Measurements from ENCODE around the gene UFM1. TPM values are rescaled to one million over a fixed set of nuclear protein-coding genes. Genes with fewer than 3 reads are reported as not detected.

Gene UFM1
- total and polyA plus RNA-seq, 2 of the 13 experiments (the other 11 are each of a cell fraction or from before 2014, with no cell fraction given): 42.6 to 47.0 TPM

GRCh38 chr13:38349390-38350113 lies at the start of gene UFM1 (continued):
- TF ChIP-seq BRD4 (CRISPR knock-in tag; IDR thresholded peaks at IDR 0.05): no peak
- no peak for TF ChIP-seq ZBTB10 (CRISPR knock-in tag; IDR thresholded peaks at IDR 0.05; ENCODE audit: borderline replicate concordance)
- no peak for TF ChIP-seq TAF15 (IDR thresholded peaks at IDR 0.05; ENCODE audit: low read depth, low read length, poor library complexity, severe bottlenecking)
- TF ChIP-seq ZNF12 (CRISPR knock-in tag; IDR thresholded peaks at IDR 0.05): no peak
- no peak for TF ChIP-seq NFRKB (IDR thresholded peaks at IDR 0.05)
- no peak for TF ChIP-seq ZNF138 (CRISPR knock-in tag; IDR thresholded peaks at IDR 0.05; ENCODE audit: low read depth)
- no peak for TF ChIP-seq ZNF558 (CRISPR knock-in tag; IDR thresholded peaks at IDR 0.05; ENCODE audit: borderline replicate concordance)
- TF ChIP-seq ZNF761 (CRISPR knock-in tag; conservative IDR thresholded peaks at IDR 0.05): no peak
- TF ChIP-seq ZBTB7A (CRISPR knock-in tag; IDR thresholded peaks at IDR 0.05): no peak
- no peak for TF ChIP-seq SMYD3 (CRISPR knock-in tag; IDR thresholded peaks at IDR 0.05)
- TF ChIP-seq CCAR2 (optimal IDR thresholded peaks at IDR 0.05; ENCODE audit: low read depth, low read length): no peak
- TF ChIP-seq NR2F6 (IDR thresholded peaks at IDR 0.05): no peak
- TF ChIP-seq NR2F6 (CRISPR knock-in tag; IDR thresholded peaks at IDR 0.05): no peak
- TF ChIP-seq, protein P1, sequence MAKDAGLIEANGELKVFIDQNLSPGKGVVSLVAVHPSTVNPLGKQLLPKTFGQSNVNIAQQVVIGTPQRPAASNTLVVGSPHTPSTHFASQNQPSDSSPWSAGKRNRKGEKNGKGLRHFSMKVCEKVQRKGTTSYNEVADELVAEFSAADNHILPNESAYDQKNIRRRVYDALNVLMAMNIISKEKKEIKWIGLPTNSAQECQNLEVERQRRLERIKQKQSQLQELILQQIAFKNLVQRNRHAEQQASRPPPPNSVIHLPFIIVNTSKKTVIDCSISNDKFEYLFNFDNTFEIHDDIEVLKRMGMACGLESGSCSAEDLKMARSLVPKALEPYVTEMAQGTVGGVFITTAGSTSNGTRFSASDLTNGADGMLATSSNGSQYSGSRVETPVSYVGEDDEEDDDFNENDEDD (CRISPR knock-in tag; IDR thresholded peaks at IDR 0.05; ENCODE audit: borderline replicate concordance): no peak
- TF ChIP-seq, protein P2, sequence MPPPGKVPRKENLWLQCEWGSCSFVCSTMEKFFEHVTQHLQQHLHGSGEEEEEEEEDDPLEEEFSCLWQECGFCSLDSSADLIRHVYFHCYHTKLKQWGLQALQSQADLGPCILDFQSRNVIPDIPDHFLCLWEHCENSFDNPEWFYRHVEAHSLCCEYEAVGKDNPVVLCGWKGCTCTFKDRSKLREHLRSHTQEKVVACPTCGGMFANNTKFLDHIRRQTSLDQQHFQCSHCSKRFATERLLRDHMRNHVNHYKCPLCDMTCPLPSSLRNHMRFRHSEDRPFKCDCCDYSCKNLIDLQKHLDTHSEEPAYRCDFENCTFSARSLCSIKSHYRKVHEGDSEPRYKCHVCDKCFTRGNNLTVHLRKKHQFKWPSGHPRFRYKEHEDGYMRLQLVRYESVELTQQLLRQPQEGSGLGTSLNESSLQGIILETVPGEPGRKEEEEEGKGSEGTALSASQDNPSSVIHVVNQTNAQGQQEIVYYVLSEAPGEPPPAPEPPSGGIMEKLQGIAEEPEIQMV (CRISPR knock-in tag; IDR thresholded peaks at IDR 0.05; ENCODE audit: low read depth): no peak
- TF ChIP-seq HES4 (CRISPR knock-in tag; IDR thresholded peaks at IDR 0.05; ENCODE audit: borderline replicate concordance): no peak
- TF ChIP-seq NR1H2 (CRISPR knock-in tag; IDR thresholded peaks at IDR 0.05; ENCODE audit: borderline replicate concordance, low read depth): no peak
- TF ChIP-seq ZNF816 (CRISPR knock-in tag; IDR thresholded peaks at IDR 0.05; ENCODE audit: borderline replicate concordance): no peak; the same call in 1 of the 2 replicates
- no peak for TF ChIP-seq ZNF552 (CRISPR knock-in tag; IDR thresholded peaks at IDR 0.05; ENCODE audit: borderline replicate concordance)
- TF ChIP-seq, protein P3, sequence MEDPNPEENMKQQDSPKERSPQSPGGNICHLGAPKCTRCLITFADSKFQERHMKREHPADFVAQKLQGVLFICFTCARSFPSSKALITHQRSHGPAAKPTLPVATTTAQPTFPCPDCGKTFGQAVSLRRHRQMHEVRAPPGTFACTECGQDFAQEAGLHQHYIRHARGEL (CRISPR knock-in tag; IDR thresholded peaks at IDR 0.05): no peak
- TF ChIP-seq, protein P4, sequence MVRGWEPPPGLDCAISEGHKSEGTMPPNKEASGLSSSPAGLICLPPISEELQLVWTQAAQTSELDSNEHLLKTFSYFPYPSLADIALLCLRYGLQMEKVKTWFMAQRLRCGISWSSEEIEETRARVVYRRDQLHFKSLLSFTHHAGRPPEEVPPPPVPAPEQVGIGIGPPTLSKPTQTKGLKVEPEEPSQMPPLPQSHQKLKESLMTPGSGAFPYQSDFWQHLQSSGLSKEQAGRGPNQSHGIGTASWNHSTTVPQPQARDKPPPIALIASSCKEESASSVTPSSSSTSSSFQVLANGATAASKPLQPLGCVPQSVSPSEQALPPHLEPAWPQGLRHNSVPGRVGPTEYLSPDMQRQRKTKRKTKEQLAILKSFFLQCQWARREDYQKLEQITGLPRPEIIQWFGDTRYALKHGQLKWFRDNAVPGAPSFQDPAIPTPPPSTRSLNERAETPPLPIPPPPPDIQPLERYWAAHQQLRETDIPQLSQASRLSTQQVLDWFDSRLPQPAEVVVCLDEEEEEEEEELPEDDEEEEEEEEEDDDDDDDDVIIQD (CRISPR knock-in tag; IDR thresholded peaks at IDR 0.05; ENCODE audit: low read depth): no peak
- TF ChIP-seq ZNF724P (CRISPR knock-in tag; IDR thresholded peaks at IDR 0.05; ENCODE audit: borderline replicate concordance): no peak
- no peak for TF ChIP-seq KAT7 (CRISPR knock-in tag; IDR thresholded peaks at IDR 0.05; ENCODE audit: borderline replicate concordance)
- no peak for TF ChIP-seq ZNF883 (CRISPR knock-in tag; IDR thresholded peaks at IDR 0.05; ENCODE audit: not compliant biosample characterization)

Data from HepG2 (cell line).